Ovary (tissue), 3 donors: Measurements from ENCODE around the gene FAM20C.

ENCODE experiments used
- EP300 ChIP-seq: sonication (generic); formaldehyde crosslinking; IDR thresholded peaks from one replicate; pipeline ENCODE4 v1.6.1; 2017; ENCODE audit warnings: antibody characterized with exemption
- POLR2A ChIP-seq: fragments of 450-650 bp; IDR thresholded peaks from one replicate; pipeline ENCODE4 v1.6.1; 2017; ENCODE audit warnings: antibody characterized with exemption, mild to moderate bottlenecking, moderate library complexity
- TF ChIP-seq, protein P1 (sequence below), 3 donors: fragments of 450-650 bp in 2 of 3; fragments of 200-600 bp in 1 of 3; IDR thresholded peaks; one replicate each; pipeline versions ENCODE4 v1.5.1 to v1.8.0; 2016 to 2022; ENCODE audit warnings: antibody characterized with exemption in 3 of 3, mild to moderate bottlenecking in 1 of 3
- donor health status: DM: no; HTN: no; CAD: no.

DNA sequence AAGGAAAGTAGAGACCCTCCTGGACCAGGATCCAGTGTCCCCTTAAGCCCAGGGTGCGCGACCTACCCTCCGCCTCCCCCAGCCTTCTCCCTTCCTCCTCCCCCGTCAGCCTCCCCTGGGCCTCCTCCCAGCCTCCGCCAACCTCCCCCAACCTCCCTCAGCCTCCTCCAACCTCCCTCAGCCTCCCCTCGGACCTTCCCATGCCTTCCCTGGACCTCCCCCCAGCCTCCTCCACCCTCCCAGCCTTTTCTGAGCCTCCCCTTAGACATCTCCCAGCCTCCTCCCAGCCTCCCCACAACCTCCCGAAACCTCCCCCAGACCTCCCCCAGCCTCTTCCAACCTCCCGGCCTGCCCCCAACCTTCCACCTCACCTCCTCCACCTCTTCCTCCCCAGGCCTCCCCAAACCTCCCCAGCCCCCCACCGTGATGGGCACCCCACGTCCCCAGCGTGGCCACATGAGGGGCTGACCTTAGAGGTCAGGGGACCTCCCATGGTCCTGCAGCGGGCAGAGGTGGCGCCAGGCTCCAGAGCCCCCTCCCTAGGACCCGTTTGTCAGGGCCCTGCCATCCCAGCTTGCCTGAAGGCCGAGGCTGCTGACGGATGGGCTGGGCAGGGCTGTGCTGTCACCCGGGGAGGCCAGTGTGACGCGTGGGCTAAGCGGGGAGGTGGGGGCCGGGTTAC, 18.8 kb downstream of the FAM20C start:
- TF ChIP-seq, protein P1, sequence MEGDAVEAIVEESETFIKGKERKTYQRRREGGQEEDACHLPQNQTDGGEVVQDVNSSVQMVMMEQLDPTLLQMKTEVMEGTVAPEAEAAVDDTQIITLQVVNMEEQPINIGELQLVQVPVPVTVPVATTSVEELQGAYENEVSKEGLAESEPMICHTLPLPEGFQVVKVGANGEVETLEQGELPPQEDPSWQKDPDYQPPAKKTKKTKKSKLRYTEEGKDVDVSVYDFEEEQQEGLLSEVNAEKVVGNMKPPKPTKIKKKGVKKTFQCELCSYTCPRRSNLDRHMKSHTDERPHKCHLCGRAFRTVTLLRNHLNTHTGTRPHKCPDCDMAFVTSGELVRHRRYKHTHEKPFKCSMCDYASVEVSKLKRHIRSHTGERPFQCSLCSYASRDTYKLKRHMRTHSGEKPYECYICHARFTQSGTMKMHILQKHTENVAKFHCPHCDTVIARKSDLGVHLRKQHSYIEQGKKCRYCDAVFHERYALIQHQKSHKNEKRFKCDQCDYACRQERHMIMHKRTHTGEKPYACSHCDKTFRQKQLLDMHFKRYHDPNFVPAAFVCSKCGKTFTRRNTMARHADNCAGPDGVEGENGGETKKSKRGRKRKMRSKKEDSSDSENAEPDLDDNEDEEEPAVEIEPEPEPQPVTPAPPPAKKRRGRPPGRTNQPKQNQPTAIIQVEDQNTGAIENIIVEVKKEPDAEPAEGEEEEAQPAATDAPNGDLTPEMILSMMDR (IDR thresholded peaks at IDR 0.05): no peak
- TF ChIP-seq POLR2A (no peak), EP300 (no peak)
